HG02571 (cell line): ENCODE results near the gene LTN1.

ENCODE experiments used
- ATAC-seq: cut with Tn5 transposase; IDR thresholded peaks from one replicate; pipeline ENCODE4 v1.9.1; 2021; ENCODE audit warnings: mild to moderate bottlenecking, moderate library complexity; ENCODE audit not compliant: unreplicated experiment

The LTN1 gene

GRCh38 chr21:28884976-28885852 is 107.5 kb downstream of the LTN1 start:
- peak; percentile 97 for ATAC-seq

DNA sequence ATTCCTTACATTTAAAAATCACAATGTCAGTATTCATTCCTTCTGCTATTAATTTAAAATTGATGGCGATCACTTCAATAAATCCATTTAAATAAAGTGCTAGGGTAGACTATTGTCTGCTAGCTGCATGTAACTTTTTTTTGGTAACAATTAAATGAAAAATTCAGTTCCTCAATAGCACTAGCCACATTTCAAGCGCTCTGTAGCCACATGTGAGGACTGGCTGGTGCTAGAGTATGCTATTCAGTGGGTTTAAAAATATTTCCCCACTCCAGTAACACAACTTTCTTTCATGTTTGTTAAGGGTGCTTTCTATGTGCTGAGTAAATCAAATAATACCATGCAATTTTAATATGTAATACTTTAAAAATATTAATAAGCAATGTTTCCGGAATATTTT is 108.2 kb downstream of the LTN1 start:
- ATAC-seq, result no peak

DNA sequence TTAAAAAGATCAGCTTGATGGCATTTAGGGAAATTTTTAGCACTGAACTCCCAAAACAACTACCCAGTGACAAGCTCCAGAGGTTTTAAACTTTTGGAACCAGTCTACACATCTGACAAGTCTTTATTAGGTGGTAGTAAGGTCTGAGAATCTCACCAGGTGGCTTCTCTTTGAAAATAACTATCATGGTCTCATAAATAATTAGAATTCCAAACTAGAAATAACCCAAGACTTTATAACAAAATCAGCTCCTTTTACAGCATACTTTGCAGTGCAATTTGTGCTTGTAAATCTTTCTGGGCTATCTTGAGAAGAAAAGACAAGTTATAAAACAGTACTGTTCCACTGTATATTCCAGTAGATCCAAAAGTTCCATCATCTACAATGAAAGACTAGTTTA is 108.7 kb downstream of the LTN1 start:
- no peak for ATAC-seq

GRCh38 chr21:28882345-28882744 is 110.3 kb downstream of the LTN1 start:
- ATAC-seq, result no peak
